HL-60 (cell line): ENCODE results near the gene PHB1.

Experiments used
- CTCF ChIP-seq: IDR thresholded peaks from one replicate; pipeline ENCODE4 v1.5.1; 2011; ENCODE audit warnings: low read length, control low read depth, inconsistent platforms; ENCODE audit not compliant: insufficient read depth
- POLR2AphosphoS5 ChIP-seq: IDR thresholded peaks from 2 replicates; pipeline ENCODE4 v1.6.1; 2012; ENCODE audit warnings: low read depth

- no peak for TF ChIP-seq POLR2AphosphoS5
- no peak for TF ChIP-seq CTCF
Observed at GRCh38 chr17:49375544-49375943, 39.1 kb downstream of the PHB1 start.
